Hepatocyte (in vitro differentiated cells): ENCODE measurements around the gene MRPL46. TPM values are rescaled to one million over a fixed set of nuclear protein-coding genes. Genes with fewer than 3 reads are reported as not detected.
"Not testable (repeated sequence)": the region's sequence is repeated elsewhere in the genome, so short reads cannot be mapped to it uniquely, and the experiment has no call there.

ENCODE experiments used
- DNase-seq: peaks from one replicate; pipeline ENCODE4 v3.0.0-alpha.2; 2016; ENCODE audit warnings: low spot score
- H2AFZ ChIP-seq: fragments of 200-600 bp; sonication (generic); 2 replicates; pipeline ENCODE4 v1.6.0; 2016; ENCODE audit warnings: antibody characterized with exemption, mild to moderate bottlenecking
- H3K27ac ChIP-seq: fragments of 200-600 bp; sonication (generic); 2 replicates; pipeline ENCODE4 v1.5.1; 2016; ENCODE audit warnings: mild to moderate bottlenecking
- H3K27me3 ChIP-seq: fragments of 200-600 bp; sonication (generic); 2 replicates; pipeline ENCODE4 v1.6.1; 2016
- H3K36me3 ChIP-seq: fragments of 200-600 bp; sonication (generic); replicated peaks from 2 replicates; pipeline ENCODE4 v1.5.1; 2016; ENCODE audit warnings: low read depth; ENCODE audit not compliant: insufficient read depth
- H3K4me1 ChIP-seq: fragments of 200-600 bp; sonication (generic); 2 replicates; pipeline ENCODE4 v1.5.1; 2016; ENCODE audit warnings: mild to moderate bottlenecking, moderate library complexity; ENCODE audit not compliant: insufficient read depth
- H3K4me2 ChIP-seq: fragments of 200-600 bp; sonication (generic); 2 replicates; pipeline ENCODE4 v1.6.0; 2016
- H3K4me3 ChIP-seq: fragments of 200-600 bp; sonication (generic); 2 replicates; pipeline ENCODE4 v1.5.1; 2016; ENCODE audit warnings: mild to moderate bottlenecking
- H3K79me2 ChIP-seq: fragments of 200-600 bp; sonication (generic); 2 replicates; pipeline ENCODE4 v1.6.0; 2017; ENCODE audit warnings: mild to moderate bottlenecking
- H3K9me2 ChIP-seq: fragments of 200-600 bp; sonication (generic); replicated peaks from 2 replicates; pipeline ENCODE4 v1.6.0; 2017; ENCODE audit warnings: mild to moderate bottlenecking; ENCODE audit not compliant: insufficient read depth
- H3K9me3 ChIP-seq: fragments of 200-600 bp; sonication (generic); 2 replicates; pipeline ENCODE4 v1.5.1; 2016; ENCODE audit warnings: low read depth, mild to moderate bottlenecking
- H4K20me1 ChIP-seq: fragments of 200-600 bp; sonication (generic); 2 replicates; pipeline ENCODE4 v1.6.0; 2016; ENCODE audit warnings: mild to moderate bottlenecking; ENCODE audit not compliant: insufficient read depth, poor library complexity, severe bottlenecking
- CTCF ChIP-seq: fragments of 200-600 bp; sonication (generic); IDR thresholded peaks from 2 replicates; pipeline ENCODE4 v1.5.1; 2016; ENCODE audit warnings: antibody characterized with exemption, mild to moderate bottlenecking; ENCODE audit not compliant: poor library complexity
- EZH2 ChIP-seq: fragments of 200-600 bp; sonication (generic); IDR thresholded peaks from 2 replicates; pipeline ENCODE4 v1.6.1; 2016; ENCODE audit warnings: antibody characterized with exemption, mild to moderate bottlenecking, borderline replicate concordance
- EZH2phosphoT487 ChIP-seq: fragments of 200-600 bp; sonication (generic); IDR thresholded peaks from one replicate; pipeline ENCODE4 v1.6.1; 2018; ENCODE audit warnings: antibody characterized with exemption, mild to moderate bottlenecking, low read depth, moderate library complexity; ENCODE audit not compliant: unreplicated experiment, severe bottlenecking
- WGBS: methylation state at CpG from one replicate; pipeline ENCODE4 v1.1.6; 2016; ENCODE audit warnings: low lambda C conversion rate; ENCODE audit errors: missing lambda C conversion rate; 5-methylcytosine and 5-hydroxymethylcytosine counted together
- polyA plus RNA-seq: library from polyadenylated mRNA; unstranded; fragments of >200 nt; fragmentation: Nextera tagmentation; extraction: Ambion mirVana; gene quantifications from 2 replicates; pipeline ENCODE4 v1.2.1, GENCODE V29; 2016
- total RNA-seq: library from RNA; depleted of rRNA; stranded (reverse); fragments of >200 nt; gene quantifications from 2 replicates; pipeline ENCODE4 v1.2.3, GENCODE V29; 2014

Gene MRPL46
- total and polyA plus RNA-seq, 2 experiments from 2014 or later: 29.0 to 40.9 TPM

- Histone ChIP-seq H4K20me1 (no peaks in the 10 kb centered on the region), H3K4me2 (no peak overlapping the region), H3K36me3 (no peaks in the 10 kb centered on the region), H2AFZ (no peak overlapping the region), H3K9me3 (no peaks in the 10 kb centered on the region), H3K27ac (no peak overlapping the region), H3K27me3 (no peaks in the 10 kb centered on the region), H3K79me2 (no peaks in the 10 kb centered on the region), H3K9me2 (no peaks in the 10 kb centered on the region), H3K4me3 (no peak overlapping the region), H3K4me1 (no peaks in the 10 kb centered on the region)
- TF ChIP-seq CTCF: no peak
- 73% methylated on average over 2 of the region's 2 CpGs for WGBS
- no peak for DNase-seq
Observed at GRCh38 chr15:88441076-88441730, 26.0 kb downstream of the MRPL46 start.

GRCh38 chr15:88440021-88440420 lies 27.2 kb downstream of the MRPL46 start:
- H3K4me2 ChIP-seq: no peak overlapping the region
- no peak for TF ChIP-seq EZH2
- no peak for TF ChIP-seq EZH2phosphoT487
- TF ChIP-seq CTCF: no peak
- 76% methylated on average over 1 of the region's 1 CpG for WGBS
- no peaks in the 10 kb centered on the region for H3K4me1 ChIP-seq
- H3K27ac ChIP-seq: no peak overlapping the region
- no peak overlapping the region for H2AFZ ChIP-seq
- no peaks in the 10 kb centered on the region for H3K27me3 ChIP-seq
- no peaks in the 10 kb centered on the region for H3K9me2 ChIP-seq
- H4K20me1 ChIP-seq: no peaks in the 10 kb centered on the region
- H3K36me3 ChIP-seq: no peaks in the 10 kb centered on the region
- no peaks in the 10 kb centered on the region for H3K79me2 ChIP-seq
- no peaks in the 10 kb centered on the region for H3K9me3 ChIP-seq
- no peak overlapping the region for H3K4me3 ChIP-seq
- no peak for DNase-seq

DNA sequence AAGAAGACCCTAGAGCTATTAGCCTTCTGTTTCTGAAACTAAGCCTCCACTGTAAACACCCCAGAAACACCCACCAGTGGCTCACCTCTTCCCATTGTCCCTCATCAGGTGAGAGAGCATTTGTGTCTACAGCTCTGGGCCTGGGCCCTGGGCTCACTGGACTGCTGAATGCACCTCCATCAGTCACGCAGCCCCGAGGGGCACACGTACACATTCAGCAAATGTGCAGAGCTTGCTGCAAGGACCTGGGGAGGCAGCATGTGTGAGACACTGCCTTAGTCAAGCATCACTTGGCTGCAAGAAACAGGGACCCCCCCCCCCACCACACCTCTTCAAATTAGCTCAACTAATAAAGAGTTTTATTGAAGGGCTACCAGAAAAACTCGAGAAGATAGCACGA lies 29.0 kb downstream of the MRPL46 start:
- TF ChIP-seq CTCF: no peak
- no peak for TF ChIP-seq EZH2
- no peak for TF ChIP-seq EZH2phosphoT487
- no peak overlapping the region for H2AFZ ChIP-seq

DNA sequence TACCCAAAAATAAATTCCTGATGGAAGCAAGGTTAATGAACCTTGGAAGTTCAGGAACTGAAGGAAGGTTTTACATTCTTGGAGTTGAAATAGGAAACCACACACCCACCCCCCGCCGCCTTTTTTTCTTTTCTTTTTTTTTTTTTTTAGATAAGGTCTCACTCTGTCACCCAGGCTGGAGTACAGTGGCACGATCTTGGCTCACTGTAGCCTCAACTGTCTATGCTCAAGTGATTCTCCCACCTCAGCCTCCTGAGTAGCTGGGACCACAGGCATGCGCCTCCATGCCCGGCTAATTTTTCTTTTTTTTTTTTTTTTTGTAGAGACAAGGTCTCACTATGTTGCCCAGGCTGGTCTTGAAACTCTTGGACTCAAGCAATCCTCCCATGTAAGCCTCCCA lies 33.1 kb downstream of the MRPL46 start:
- not testable (repeated sequence) for H3K4me2 ChIP-seq, H3K36me3 ChIP-seq, H3K4me3 ChIP-seq, H3K27ac ChIP-seq, H3K27me3 ChIP-seq, H3K79me2 ChIP-seq, DNase-seq, H3K4me1 ChIP-seq, H4K20me1 ChIP-seq, H2AFZ ChIP-seq, H3K9me2 ChIP-seq, H3K9me3 ChIP-seq
- WGBS: 71% methylated on average over 5 of the region's 5 CpGs

More for the DNA sequence above, 29.0 kb downstream of the MRPL46 start:
- H3K4me1 ChIP-seq: no peaks in the 10 kb centered on the region
- 77% methylated on average over 5 of the region's 5 CpGs for WGBS
- H3K4me3 ChIP-seq: no peak overlapping the region
- no peaks in the 10 kb centered on the region for H4K20me1 ChIP-seq
- no peak overlapping the region for H3K4me2 ChIP-seq
- DNase-seq: no peak
- H3K27ac ChIP-seq: no peak overlapping the region
- no peaks in the 10 kb centered on the region for H3K9me2 ChIP-seq
- no peaks in the 10 kb centered on the region for H3K27me3 ChIP-seq
- no peaks in the 10 kb centered on the region for H3K9me3 ChIP-seq
- no peaks in the 10 kb centered on the region for H3K79me2 ChIP-seq
- no peaks in the 10 kb centered on the region for H3K36me3 ChIP-seq
